HG02588 (cell line): ENCODE measurements around the gene JAG2.

ENCODE experiments used
- ATAC-seq: cut with Tn5 transposase; IDR thresholded peaks from one replicate; pipeline ENCODE4 v1.9.1; 2021; ENCODE audit warnings: mild to moderate bottlenecking, moderate library complexity; ENCODE audit not compliant: unreplicated experiment

Gene JAG2

DNA sequence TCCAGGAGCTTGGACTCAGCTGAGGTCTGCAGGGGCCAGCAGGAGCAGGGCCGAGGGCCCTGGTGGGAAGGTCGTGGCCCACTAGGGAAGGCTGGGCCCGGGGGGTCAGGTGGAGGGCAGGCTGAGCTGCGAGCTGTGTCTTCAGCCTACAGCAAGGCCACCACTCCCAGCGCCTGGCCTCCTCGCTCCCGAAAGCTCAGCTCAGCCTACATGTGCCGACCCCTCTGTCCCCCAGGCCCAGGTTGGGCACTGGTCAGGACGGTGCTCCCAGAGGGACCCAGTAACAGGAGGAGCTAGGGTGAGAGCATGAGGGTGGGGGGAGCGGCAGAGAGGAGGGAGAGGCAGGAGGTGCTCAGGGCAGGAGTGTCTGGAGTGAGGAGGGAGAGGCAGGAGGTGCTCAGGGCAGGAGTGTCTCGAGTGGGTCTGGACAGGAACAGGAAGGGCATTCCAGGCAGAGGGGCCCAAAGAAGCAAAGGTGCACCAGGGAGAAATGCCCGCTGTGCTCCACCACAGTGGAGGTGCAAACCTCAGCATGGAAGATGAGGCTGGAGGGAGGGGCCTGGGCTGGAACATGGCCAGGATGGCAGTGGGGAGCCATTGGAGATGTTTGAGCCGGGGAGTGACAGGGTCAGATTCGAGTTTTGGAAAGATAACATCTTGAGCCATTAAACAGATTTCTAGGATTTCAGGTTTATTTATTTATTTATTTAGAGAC, 74.2 kb downstream of the JAG2 start:
- no peak for ATAC-seq

DNA sequence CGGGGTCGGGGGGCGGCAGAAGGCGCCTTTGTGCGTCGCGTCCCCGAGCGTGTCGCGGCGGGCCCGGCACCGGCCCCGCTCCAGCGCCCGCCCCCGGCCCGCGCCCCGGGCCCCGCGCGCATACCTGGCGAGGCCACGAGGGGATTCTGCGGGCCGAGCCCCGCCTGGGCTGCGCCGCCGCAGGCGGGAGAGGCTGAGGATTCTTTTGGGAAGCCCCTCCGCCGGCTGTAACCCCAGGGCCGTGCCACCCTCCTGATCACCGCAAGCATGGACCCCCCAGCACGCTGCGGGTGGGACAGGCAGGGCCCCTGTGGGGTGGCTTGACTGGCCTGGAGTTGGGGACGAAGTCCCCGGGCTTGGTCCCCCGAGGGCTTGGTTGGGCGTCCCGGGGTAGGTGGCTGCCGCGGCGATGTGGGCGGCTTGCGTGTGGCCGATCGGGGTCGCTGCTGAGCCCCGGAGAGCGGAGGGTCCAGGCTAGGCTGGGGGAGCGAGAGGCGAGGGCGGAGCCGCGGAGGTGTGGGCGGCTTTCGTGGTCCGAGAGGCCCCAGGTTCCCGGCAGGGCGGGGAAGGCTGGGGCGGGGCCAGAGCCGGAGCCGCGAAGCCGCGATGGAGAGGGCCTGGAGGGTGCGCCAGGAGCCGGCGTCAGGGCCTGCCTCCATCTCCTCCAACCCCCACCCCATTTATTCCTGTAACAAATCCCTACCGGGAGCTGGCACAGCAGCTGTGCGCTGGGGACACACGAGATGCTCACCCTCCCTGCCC, 75.0 kb downstream of the JAG2 start:
- peak; percentile 49 for ATAC-seq

DNA sequence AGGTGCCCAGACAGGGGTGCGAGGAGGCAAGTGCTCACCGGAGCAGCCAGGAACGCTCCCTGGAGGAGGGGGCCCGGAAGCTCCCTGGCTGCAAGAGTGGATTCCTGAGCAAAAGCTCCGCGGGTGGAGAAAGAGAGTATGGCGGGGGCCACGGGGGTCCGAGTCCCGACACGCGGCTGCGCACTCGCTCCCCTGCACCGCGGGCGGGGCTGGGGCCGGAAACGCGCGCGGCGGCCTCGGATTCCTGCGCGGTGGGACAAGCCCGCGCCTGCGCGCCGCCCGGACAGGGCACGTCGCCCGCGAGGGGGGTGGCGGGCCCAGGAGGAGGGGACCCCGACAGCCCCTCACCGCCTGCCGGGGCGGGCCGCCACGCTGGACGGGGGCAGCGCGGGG, 75.5 kb downstream of the JAG2 start:
- ATAC-seq: peak; percentile 42

DNA sequence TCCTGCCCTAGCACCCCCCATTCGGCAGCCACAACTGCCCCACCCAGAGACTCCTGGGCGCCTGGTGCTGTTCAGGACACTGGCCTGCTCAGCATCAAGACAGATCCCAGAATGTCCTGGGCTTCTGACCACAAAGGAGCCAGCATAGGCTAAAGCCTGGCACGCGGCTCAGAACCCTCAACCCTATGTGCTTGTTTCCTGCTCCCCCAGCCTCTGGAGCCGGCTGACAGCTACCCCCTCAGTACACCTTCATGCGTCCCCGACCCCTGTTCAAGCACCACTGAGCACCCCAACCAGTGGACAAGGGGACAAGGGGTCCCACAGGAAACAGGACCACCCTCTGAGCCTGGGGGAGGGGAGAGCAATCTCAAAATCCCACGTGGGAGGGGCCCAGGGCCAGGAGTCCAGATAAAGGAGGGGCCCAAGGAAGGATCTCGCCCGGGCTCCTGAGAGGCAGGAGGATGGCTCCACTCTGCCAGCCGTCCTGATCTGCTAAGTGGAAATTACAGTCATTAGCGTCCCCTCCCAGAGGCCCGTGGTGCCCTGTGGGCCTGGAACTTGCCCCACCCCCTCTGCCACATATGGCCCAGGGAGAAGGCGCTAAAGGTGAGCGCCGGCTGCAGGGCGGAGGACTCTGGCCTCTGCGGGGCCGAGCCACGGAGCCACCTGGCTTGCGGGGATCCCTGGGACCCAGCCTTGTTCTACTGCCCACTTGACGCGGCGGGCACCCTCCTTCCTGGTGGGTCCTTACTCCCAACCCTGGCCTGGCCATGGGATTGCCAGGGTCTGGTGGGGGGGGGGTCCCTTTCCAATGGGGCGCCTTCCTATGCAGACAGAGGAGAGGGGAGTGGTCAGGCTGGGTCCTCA, 76.2 kb downstream of the JAG2 start:
- no peak for ATAC-seq

GRCh38 chr14:105091517-105092170, 76.9 kb downstream of the JAG2 start:
- no peak for ATAC-seq

GRCh38 chr14:105091054-105091516, 77.5 kb downstream of the JAG2 start:
- ATAC-seq: no peak
